ENCODE results near the gene TCEAL4. TPM values are rescaled to one million over a fixed set of nuclear protein-coding genes. Genes with fewer than 3 reads are reported as not detected.

The TCEAL4 gene
- total RNA-seq, 4 donors from 2014 or later, result 21.1 to 30.5 (median 28.2) TPM

GRCh38 chrX:103626855-103627254, 41.5 kb downstream of the TCEAL4 start:
- DNase-seq, result no peak
- in situ Hi-C loops (cut with MboI; ENCODE audit: low sequenced_read_pairs in 4 of 4) (no loop called here), intact Hi-C loops (cut with DNase I; ENCODE audit: low total_unique reads) (loop anchor here (5.0 kb wide), 1 partner anchor 530 kb away; the partner anchor contains the start of gene SLC25A53)
- no peaks in the 10 kb centered on the region for H3K36me3 ChIP-seq
- no peaks in the 10 kb centered on the region for H3K27me3 ChIP-seq
- TF ChIP-seq POLR2A (IDR thresholded peaks at IDR 0.05), result no peak
- no peak for TF ChIP-seq CTCF (IDR thresholded peaks at IDR 0.05 in 4 of 5, conservative IDR thresholded peaks at IDR 0.05 in 1 of 5)
- ATAC-seq, result no peak
- H3K4me1 ChIP-seq, result peaks cover 5 to 10% of the 10 kb centered on the region in 2 donors
- peak overlapping the region in 3 of 4 donors; percentile 79 to 95 (median 91) for H3K27ac ChIP-seq
- no peak overlapping the region for H3K4me3 ChIP-seq
- H3K9me3 ChIP-seq, result no peaks in the 10 kb centered on the region

GRCh38 chrX:103628386-103629317, 43.3 kb downstream of the TCEAL4 start, which contains the start of gene TCEAL1:
Gene TCEAL1, plus strand, starts transcription at chrX:103628975. Its CDS starts 942 bp downstream, at chrX:103629917.
- intact Hi-C loops (cut with DNase I; ENCODE audit: low total_unique reads) (loop anchor here (2.0 to 5.0 kb wide), 3 partner anchors 44 to 529 kb away; partner anchors contain the start of genes MORF4L2, SLC25A53 and TCEAL4), in situ Hi-C loops (cut with MboI; ENCODE audit: low sequenced_read_pairs in 4 of 4) (no loop called here)
- peaks cover 5 to 10% of the 10 kb centered on the region in 2 donors for H3K4me1 ChIP-seq
- ATAC-seq, result peak; percentile 67 to 69
- TF ChIP-seq POLR2A (IDR thresholded peaks at IDR 0.05) (peak in 1 of 2 donors; percentile 38), CTCF (IDR thresholded peaks at IDR 0.05 in 4 of 5, conservative IDR thresholded peaks at IDR 0.05 in 1 of 5) (no peak)
- DNase-seq, result peak; percentile 38 to 62
- H3K9me3 ChIP-seq, result no peaks in the 10 kb centered on the region
- no peaks in the 10 kb centered on the region for H3K36me3 ChIP-seq
- H3K4me3 ChIP-seq, result peak within 1 kb of the TSS; percentile 60 to 74 (median 71)
- no peaks in the 10 kb centered on the region for H3K27me3 ChIP-seq
- peak within 1 kb of the TSS; percentile 79 to 95 (median 92) for H3K27ac ChIP-seq

GRCh38 chrX:103629318-103630170, 44.2 kb downstream of the TCEAL4 start:
- Histone ChIP-seq H3K4me1 (peaks cover 5 to 10% of the 10 kb centered on the region in 2 donors), H3K36me3 (no peaks in the 10 kb centered on the region), H3K4me3 (peak overlapping the region; percentile 60 to 74 (median 71)), H3K27me3 (no peaks in the 10 kb centered on the region), H3K27ac (peak overlapping the region; percentile 79 to 95 (median 92)), H3K9me3 (no peaks in the 10 kb centered on the region)
- intact Hi-C loops (cut with DNase I; ENCODE audit: low total_unique reads) (loop anchor here (2.0 to 5.0 kb wide), 3 partner anchors 45 to 528 kb away; partner anchors contain the start of genes MORF4L2, SLC25A53 and TCEAL4), in situ Hi-C loops (cut with MboI; ENCODE audit: low sequenced_read_pairs in 4 of 4) (no loop called here)
- TF ChIP-seq POLR2A (IDR thresholded peaks at IDR 0.05), result peak in 1 of 2 donors; percentile 23
- TF ChIP-seq CTCF (IDR thresholded peaks at IDR 0.05 in 4 of 5, conservative IDR thresholded peaks at IDR 0.05 in 1 of 5), result peak in 3 of 5 experiments; percentile 19 to 47 (median 27)
- DNase-seq (peak; percentile 19 to 44), ATAC-seq (peak; percentile 80 to 83)

- Histone ChIP-seq H3K4me3 (peak overlapping the region; percentile 60 to 74 (median 71)), H3K36me3 (no peaks in the 10 kb centered on the region), H3K27ac (peak overlapping the region; percentile 79 to 95 (median 92)), H3K9me3 (no peaks in the 10 kb centered on the region), H3K4me1 (peaks cover 5 to 10% of the 10 kb centered on the region in 2 donors), H3K27me3 (no peaks in the 10 kb centered on the region)
- intact Hi-C loops (cut with DNase I; ENCODE audit: low total_unique reads) (no loop called here), in situ Hi-C loops (cut with MboI; ENCODE audit: low sequenced_read_pairs in 4 of 4) (no loop called here)
- DNase-seq, result no peak
- no peak for ATAC-seq
- TF ChIP-seq POLR2A (IDR thresholded peaks at IDR 0.05) (no peak), CTCF (IDR thresholded peaks at IDR 0.05 in 4 of 5, conservative IDR thresholded peaks at IDR 0.05 in 1 of 5) (no peak)
These were observed 44.8 kb downstream of the TCEAL4 start for GRCh38 chrX:103630171-103630511.

Measured in gastrocnemius medialis (tissue), 4 donors.